K562 (cell line): ENCODE data around the gene LCN12. TPM values are rescaled to one million over a fixed set of nuclear protein-coding genes. Genes with fewer than 3 reads are reported as not detected.
A peak's percentile ranks its signal among the peaks of the same experiment; 100 is the strongest.

Experiments used
- ATF3 ChIP-seq, 2 experiments: fragments of 450-650 bp in 1 of 2; sonication (generic) in 1 of 2; formaldehyde crosslinking in 1 of 2; IDR thresholded peaks in 1 of 2; conservative IDR thresholded peaks in 1 of 2; 2 replicates each; pipeline versions ENCODE4 v1.6.1 to v1.8.1; 2016 to 2023; ENCODE audit warnings: mild to moderate bottlenecking in 2 of 2, moderate library complexity in 2 of 2, inconsistent platforms in 1 of 2, missing genetic modification reagents in 1 of 2
- BHLHE40 ChIP-seq: IDR thresholded peaks from 2 replicates; pipeline ENCODE4 v1.6.1; 2011; ENCODE audit warnings: low read length, improper control_type of control experiment
- CBFA2T3 ChIP-seq: fragments of 450-650 bp; IDR thresholded peaks from 2 replicates; pipeline ENCODE4 v1.6.1; 2017
- CGGBP1 ChIP-seq: fragments of 250-450 bp; sonication (Bioruptor Pico); IDR thresholded peaks from 2 replicates; pipeline ENCODE4 v1.9.0; 2021; ENCODE audit warnings: mild to moderate bottlenecking
- CHD1 ChIP-seq: fragments of 200-600 bp; sonication (generic); IDR thresholded peaks from one replicate; pipeline ENCODE4 v1.6.1; 2012; ENCODE audit warnings: mild to moderate bottlenecking, moderate library complexity, low read length, inconsistent platforms
- DACH1 ChIP-seq: fragments of 450-650 bp; IDR thresholded peaks from 2 replicates; pipeline ENCODE4 v1.6.1; 2018; ENCODE audit not compliant: partially characterized antibody
- DPF2 ChIP-seq: fragments of 450-650 bp; IDR thresholded peaks from 2 replicates; pipeline ENCODE4 v1.6.1; 2016
- FOXJ2 ChIP-seq: fragments of 200-800 bp; sonication (Bioruptor generic); IDR thresholded peaks from 2 replicates; pipeline ENCODE4 v1.6.1; 2016; ENCODE audit warnings: missing genetic modification characterization, missing compliant biosample characterization
- GABPB1 ChIP-seq: sonication (generic); formaldehyde crosslinking; IDR thresholded peaks from 2 replicates; pipeline ENCODE4 v1.8.0; 2022; ENCODE audit warnings: mild to moderate bottlenecking, missing genetic modification reagents
- MAX ChIP-seq: sonication (generic); formaldehyde crosslinking; IDR thresholded peaks from 2 replicates; pipeline ENCODE4 v1.9.0; 2022; ENCODE audit warnings: mild to moderate bottlenecking, missing genetic modification reagents
- MNT ChIP-seq, 2 experiments: fragments of 450-650 bp; conservative IDR thresholded peaks; 2 replicates each; pipeline ENCODE4 v1.6.1; 2017; ENCODE audit warnings: mild to moderate bottlenecking in 2 of 2, moderate library complexity in 2 of 2
- NFE2 ChIP-seq: IDR thresholded peaks from 2 replicates; pipeline ENCODE4 v1.6.1; 2014; ENCODE audit warnings: antibody characterized with exemption, low read depth
- POLR2AphosphoS2 ChIP-seq: IDR thresholded peaks from 2 replicates; pipeline ENCODE4 v1.6.1; 2012; ENCODE audit warnings: low read length, improper control_type of control experiment
- POLR2B ChIP-seq: fragments of 450-650 bp; IDR thresholded peaks from 2 replicates; pipeline ENCODE4 v1.6.1; 2018; ENCODE audit warnings: low read depth; ENCODE audit not compliant: partially characterized antibody
- TFAP4 ChIP-seq: sonication (generic); formaldehyde crosslinking; IDR thresholded peaks from 2 replicates; pipeline ENCODE4 v1.8.0; 2022; ENCODE audit warnings: missing genetic modification reagents, mild to moderate bottlenecking, moderate library complexity, borderline replicate concordance
- USF1 ChIP-seq: sonication (generic); formaldehyde crosslinking; IDR thresholded peaks from 2 replicates; pipeline ENCODE4 v1.9.0; 2022; ENCODE audit warnings: mild to moderate bottlenecking, missing genetic modification reagents
- ZNF175 ChIP-seq: fragments of 200-800 bp; sonication (Bioruptor generic); IDR thresholded peaks from 2 replicates; pipeline ENCODE4 v1.6.1; 2016; ENCODE audit warnings: low read depth, mild to moderate bottlenecking, missing genetic modification characterization, missing compliant biosample characterization
- ZNF316 ChIP-seq: fragments of 450-650 bp; IDR thresholded peaks from 2 replicates; pipeline ENCODE4 v1.6.1; 2016
- polyA plus RNA-seq, 8 experiments: library from polyadenylated mRNA; depleted of rRNA in 4 of 8; stranded (reverse) in 5 of 8; unstranded in 3 of 8; fragments of >200 nt; fragmentation: Nextera tagmentation in 2 of 8; fragmentation: Illumina TruSeq in 1 of 8; extraction: Ambion mirVana in 2 of 8; extraction: Trizol in 1 of 8; gene quantifications; 2 replicates each; pipeline versions ENCODE4 v1.2.1 to v1.2.3, GENCODE V29; 2011 to 2014; ENCODE audit warnings: inconsistent platforms in 1 of 8, missing spikeins in 1 of 8
- total RNA-seq, 7 experiments: library from RNA; depleted of rRNA in 6 of 7; stranded (reverse); fragments of >200 nt in 6 of 7; fragmentation: Illumina TruSeq in 2 of 7; extraction: Trizol in 2 of 7; gene quantifications; 2 replicates each; pipeline versions ENCODE4 v1.2.1 to v1.2.3, GENCODE V29; 2011 to 2021; ENCODE audit warnings: low replicate concordance in 1 of 7

Gene LCN12
- total and polyA plus RNA-seq, 9 of the 15 experiments (the other 6 are each of a cell fraction or from before 2014, with no cell fraction given), result 0.05 TPM; not detected in 8

- peak; percentile 42; the same call in 1 of the 2 replicates for TF ChIP-seq TFAP4 (CRISPR knock-in tag)
- peak; percentile 74 for TF ChIP-seq NFE2
- no peak for TF ChIP-seq CBFA2T3
- peak; percentile 61 for TF ChIP-seq DACH1
- peak; percentile 25; the same call in 1 of the 2 replicates for TF ChIP-seq ATF3 (IDR thresholded peaks at IDR 0.05)
- TF ChIP-seq ATF3 (CRISPR knock-in tag; conservative IDR thresholded peaks at IDR 0.05), result no peak
- TF ChIP-seq POLR2AphosphoS2, result 0 out of 2 replicates have a peak, but pooled peaks have one; percentile 59
- TF ChIP-seq DPF2, result peak; percentile 30; the same call in 1 of the 2 replicates
- TF ChIP-seq CHD1, result no peak
- 0 out of 2 replicates have a peak, but pooled peaks have one; percentile 39 for TF ChIP-seq FOXJ2 (tag)
- TF ChIP-seq ZNF175 (CRISPR knock-in tag), result peak; percentile 30; the same call in 1 of the 2 replicates
- TF ChIP-seq USF1 (CRISPR knock-in tag), result peak; percentile 69
- peak; percentile 22 for TF ChIP-seq POLR2B
- TF ChIP-seq BHLHE40, result peak; percentile 82
- peak; percentile 74 for TF ChIP-seq MAX (CRISPR knock-in tag)
- peak; percentile 51 for TF ChIP-seq ZNF316
- 0 out of 2 replicates have a peak, but pooled peaks have one; percentile 24 for TF ChIP-seq GABPB1 (CRISPR knock-in tag)
- no peak for TF ChIP-seq CGGBP1
- peak in 1 of 2 experiments; percentile 50; a peak in 1 of 4 replicates for TF ChIP-seq MNT (conservative IDR thresholded peaks at IDR 0.05)
Observed at GRCh38 chr9:136927343-136928271, 24.5 kb upstream of the LCN12 start (continued).
